Measurements from ENCODE around the gene GPR18. TPM values are rescaled to one million over a fixed set of nuclear protein-coding genes. Genes with fewer than 3 reads are reported as not detected.
A peak's percentile ranks its signal among the peaks of the same experiment; 100 is the strongest.

GPR18 gene
- total RNA-seq = 10 to 100 TPM; 31.1 to 31.3 TPM
- 10 to 100 TPM; 22.2 to 37.0 (median 26.1) TPM for polyA plus RNA-seq
- total RNA-seq = 6.1 to 31.0 (median 15.4) reads per million in 6 experiments

GRCh38 chr13:99258210-99258860 is at the start of gene GPR18:
TSS of gene GPR18 (minus strand) at chr13:99258379. CDS start at chr13:99255872, 2,507 bp downstream.
- peaks cover 25 to 47% (median 26%) of the 10 kb centered on the region in 3 donors for H3K36me3 Mint-ChIP-seq
- H3K27me3 Mint-ChIP-seq = no peaks in the 10 kb centered on the region
- DNase-seq = peak in 6 of 10 donors; percentile 17 to 78 (median 63)
- ATAC-seq = peak; percentile 74 to 81
- H3K4me3 Mint-ChIP-seq = peak within 1 kb of the TSS; percentile 87 to 98 (median 94)
- H3K9me3 Mint-ChIP-seq = no peaks in the 10 kb centered on the region
- POLR2A ChIA-PET = interaction anchor here (0.5 to 7.9 kb wide), 20 partner anchors 9 to 188 kb away, joined by 3 to 231 read pairs (median 4); partner anchors contain the start of gene UBAC2
- peaks cover 29 to 87% (median 74%) of the 10 kb centered on the region in 4 donors for H3K4me1 Mint-ChIP-seq
- H3K27ac Mint-ChIP-seq = peak within 1 kb of the TSS; percentile 90 to 99 (median 98)

- ATAC-seq = peak; percentile 18 to 34
- Mint-ChIP-seq H3K27ac (peak overlapping the region; percentile 75 to 94 (median 87)), H3K36me3 (peaks cover 0 to 55% (median 11%) of the 10 kb centered on the region in 3 donors), H3K4me1 (peaks cover 32 to 90% (median 87%) of the 10 kb centered on the region in 4 donors), H3K27me3 (no peaks in the 10 kb centered on the region), H3K9me3 (no peaks in the 10 kb centered on the region), H3K4me3 (peak overlapping the region; percentile 68 to 96 (median 82))
- POLR2A ChIA-PET = interaction anchor here (0.9 to 3.0 kb wide), 5 partner anchors 10 to 75 kb away, joined by 4 to 12 read pairs (median 7); no protein-coding TSS in a partner anchor
- no peak for DNase-seq
Observed at GRCh38 chr13:99307648-99308339, 49.6 kb upstream of the GPR18 start.

GRCh38 chr13:99307247-99307646 is 49.1 kb upstream of the GPR18 start, which contains the start of gene GPR183:
TSS of gene GPR183 (minus strand) at chr13:99307399. CDS start at chr13:99296145, 11,254 bp downstream.
- Mint-ChIP-seq H3K27me3 (no peaks in the 10 kb centered on the region), H3K4me1 (peaks cover 28 to 91% (median 86%) of the 10 kb centered on the region in 4 donors), H3K9me3 (no peaks in the 10 kb centered on the region), H3K4me3 (peak within 1 kb of the TSS; percentile 68 to 96 (median 86)), H3K36me3 (peaks cover 0 to 54% (median 11%) of the 10 kb centered on the region in 3 donors), H3K27ac (peak within 1 kb of the TSS; percentile 79 to 94 (median 88))
- ATAC-seq (peak; percentile 88 to 89), DNase-seq (peak in 5 of 10 donors; percentile 35 to 59 (median 45))
- POLR2A ChIA-PET = interaction anchor here (0.9 to 3.0 kb wide), 6 partner anchors 10 to 76 kb away, joined by 4 to 12 read pairs (median 6); no protein-coding TSS in a partner anchor

- Mint-ChIP-seq H3K27ac (peak overlapping the region in 7 of 10 donors; percentile 43 to 94 (median 81)), H3K27me3 (no peaks in the 10 kb centered on the region), H3K4me1 (peaks cover 25 to 86% (median 79%) of the 10 kb centered on the region in 4 donors), H3K4me3 (peak overlapping the region; percentile 68 to 96 (median 86)), H3K36me3 (peaks cover 0 to 54% (median 13%) of the 10 kb centered on the region in 3 donors), H3K9me3 (no peaks in the 10 kb centered on the region)
- DNase-seq = no peak
- POLR2A ChIA-PET = interaction anchor here (1.2 to 2.3 kb wide), 6 partner anchors 13 to 77 kb away, joined by 4 to 10 read pairs (median 6); no protein-coding TSS in a partner anchor
- no peak for ATAC-seq
Observed at GRCh38 chr13:99305566-99305965, 47.4 kb upstream of the GPR18 start.

GRCh38 chr13:99305158-99305557 is 47.0 kb upstream of the GPR18 start:
- POLR2A ChIA-PET = interaction anchor here (1.2 to 2.3 kb wide), 5 partner anchors 13 to 78 kb away, joined by 4 to 10 read pairs (median 5); no protein-coding TSS in a partner anchor
- Mint-ChIP-seq H3K4me1 (peaks cover 27 to 86% (median 80%) of the 10 kb centered on the region in 4 donors), H3K4me3 (peak overlapping the region; percentile 18 to 96 (median 72)), H3K36me3 (peaks cover 0 to 54% (median 13%) of the 10 kb centered on the region in 3 donors), H3K27me3 (no peaks in the 10 kb centered on the region), H3K9me3 (no peaks in the 10 kb centered on the region), H3K27ac (peak overlapping the region in 9 of 10 donors; percentile 57 to 94 (median 77))
- no peak for DNase-seq
- no peak for ATAC-seq

GRCh38 chr13:99304541-99304940 is 46.4 kb upstream of the GPR18 start:
- POLR2A ChIA-PET = interaction anchor here (0.6 to 1.8 kb wide), 5 partner anchors 10 to 48 kb away, joined by 3 to 5 read pairs (median 4); no protein-coding TSS in a partner anchor
- ATAC-seq = no peak
- H3K4me1 Mint-ChIP-seq = peaks cover 30 to 86% (median 81%) of the 10 kb centered on the region in 4 donors
- DNase-seq = no peak
- H3K27ac Mint-ChIP-seq = peak overlapping the region in 9 of 10 donors; percentile 58 to 94 (median 87)
- no peaks in the 10 kb centered on the region for H3K9me3 Mint-ChIP-seq
- H3K36me3 Mint-ChIP-seq = peaks cover 0 to 48% (median 11%) of the 10 kb centered on the region in 3 donors
- peak overlapping the region; percentile 49 to 96 (median 76) for H3K4me3 Mint-ChIP-seq
- H3K27me3 Mint-ChIP-seq = no peaks in the 10 kb centered on the region

- no peaks in the 10 kb centered on the region for H3K9me3 Mint-ChIP-seq
- ATAC-seq = no peak
- H3K27ac Mint-ChIP-seq = peak overlapping the region; percentile 31 to 94 (median 86)
- H3K27me3 Mint-ChIP-seq = no peaks in the 10 kb centered on the region
- POLR2A ChIA-PET = interaction anchor here (0.6 to 1.8 kb wide), 6 partner anchors 9 to 49 kb away, joined by 3 to 5 read pairs (median 4); no protein-coding TSS in a partner anchor
- peaks cover 33 to 86% (median 82%) of the 10 kb centered on the region in 4 donors for H3K4me1 Mint-ChIP-seq
- peak overlapping the region; percentile 37 to 96 (median 76) for H3K4me3 Mint-ChIP-seq
- peaks cover 0 to 45% (median 9%) of the 10 kb centered on the region in 3 donors for H3K36me3 Mint-ChIP-seq
- DNase-seq = no peak
Observed at GRCh38 chr13:99303863-99304521, 45.8 kb upstream of the GPR18 start.

- H3K27ac Mint-ChIP-seq = peak overlapping the region; percentile 58 to 94 (median 86)
- POLR2A ChIA-PET = interaction anchor here (0.5 to 1.8 kb wide), 5 partner anchors 15 to 320 kb away, joined by 3 to 5 read pairs (median 4); no protein-coding TSS in a partner anchor
Observed at GRCh38 chr13:99302637-99303505, 44.7 kb upstream of the GPR18 start.

GRCh38 chr13:99301913-99302636 is 43.9 kb upstream of the GPR18 start:
- no peak for ATAC-seq
- Mint-ChIP-seq H3K27ac (peak overlapping the region; percentile 10 to 94 (median 70)), H3K4me1 (peaks cover 36 to 85% (median 81%) of the 10 kb centered on the region in 4 donors), H3K9me3 (no peaks in the 10 kb centered on the region), H3K36me3 (peaks cover 0 to 41% (median 5%) of the 10 kb centered on the region in 3 donors), H3K27me3 (no peaks in the 10 kb centered on the region), H3K4me3 (peak overlapping the region; percentile 4 to 96 (median 34))
- no peak for DNase-seq
- POLR2A ChIA-PET = interaction anchor here (0.5 to 1.6 kb wide), 2 partner anchors 51 to 319 kb away, joined by 3 to 4 read pairs; no protein-coding TSS in a partner anchor

More at GRCh38 chr13:99302637-99303505, 44.7 kb upstream of the GPR18 start:
- ATAC-seq = no peak
- peaks cover 33 to 85% (median 81%) of the 10 kb centered on the region in 4 donors for H3K4me1 Mint-ChIP-seq
- no peak for DNase-seq
- H3K9me3 Mint-ChIP-seq = no peaks in the 10 kb centered on the region
- peak overlapping the region in 9 of 10 donors; percentile 12 to 96 (median 68) for H3K4me3 Mint-ChIP-seq
- H3K36me3 Mint-ChIP-seq = peaks cover 0 to 37% (median 5%) of the 10 kb centered on the region in 3 donors
- no peaks in the 10 kb centered on the region for H3K27me3 Mint-ChIP-seq

Data from naive thymus-derived CD8-positive, alpha-beta T cell (primary cell).